HG03060 (cell line): Measurements from ENCODE around the gene PTK7.

ENCODE experiments used
- ATAC-seq: cut with Tn5 transposase; IDR thresholded peaks from one replicate; pipeline ENCODE4 v1.9.1; 2021; ENCODE audit warnings: low read depth, moderate number of reproducible peaks; ENCODE audit not compliant: unreplicated experiment

The PTK7 gene

DNA sequence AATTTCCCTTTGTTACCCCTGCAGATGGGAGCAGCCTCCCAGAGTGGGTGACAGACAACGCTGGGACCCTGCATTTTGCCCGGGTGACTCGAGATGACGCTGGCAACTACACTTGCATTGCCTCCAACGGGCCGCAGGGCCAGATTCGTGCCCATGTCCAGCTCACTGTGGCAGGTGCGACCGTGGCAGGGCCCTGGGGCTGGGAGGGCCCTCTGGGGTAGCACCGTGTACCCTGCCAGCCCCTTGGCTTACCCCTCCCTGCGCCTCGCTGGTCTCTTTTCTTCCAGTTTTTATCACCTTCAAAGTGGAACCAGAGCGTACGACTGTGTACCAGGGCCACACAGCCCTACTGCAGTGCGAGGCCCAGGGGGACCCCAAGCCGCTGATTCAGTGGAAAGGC lies 65.5 kb downstream of the PTK7 start:
- ATAC-seq = no peak

DNA sequence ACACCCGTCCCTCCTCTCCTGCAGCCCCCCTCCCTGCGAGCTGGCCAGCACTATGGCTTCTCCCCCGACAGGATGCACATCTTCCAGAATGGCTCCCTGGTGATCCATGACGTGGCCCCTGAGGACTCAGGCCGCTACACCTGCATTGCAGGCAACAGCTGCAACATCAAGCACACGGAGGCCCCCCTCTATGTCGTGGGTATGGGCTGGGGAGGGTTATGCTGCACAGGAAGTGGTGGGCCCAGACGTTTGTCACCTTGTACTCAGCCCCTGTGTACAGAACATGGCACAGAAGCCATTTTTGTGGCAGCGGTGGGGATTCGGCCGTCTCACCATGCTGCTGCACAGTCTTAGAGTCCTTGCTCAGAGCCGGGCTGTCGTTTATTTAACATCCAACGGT lies 66.0 kb downstream of the PTK7 start:
- ATAC-seq = no peak

DNA sequence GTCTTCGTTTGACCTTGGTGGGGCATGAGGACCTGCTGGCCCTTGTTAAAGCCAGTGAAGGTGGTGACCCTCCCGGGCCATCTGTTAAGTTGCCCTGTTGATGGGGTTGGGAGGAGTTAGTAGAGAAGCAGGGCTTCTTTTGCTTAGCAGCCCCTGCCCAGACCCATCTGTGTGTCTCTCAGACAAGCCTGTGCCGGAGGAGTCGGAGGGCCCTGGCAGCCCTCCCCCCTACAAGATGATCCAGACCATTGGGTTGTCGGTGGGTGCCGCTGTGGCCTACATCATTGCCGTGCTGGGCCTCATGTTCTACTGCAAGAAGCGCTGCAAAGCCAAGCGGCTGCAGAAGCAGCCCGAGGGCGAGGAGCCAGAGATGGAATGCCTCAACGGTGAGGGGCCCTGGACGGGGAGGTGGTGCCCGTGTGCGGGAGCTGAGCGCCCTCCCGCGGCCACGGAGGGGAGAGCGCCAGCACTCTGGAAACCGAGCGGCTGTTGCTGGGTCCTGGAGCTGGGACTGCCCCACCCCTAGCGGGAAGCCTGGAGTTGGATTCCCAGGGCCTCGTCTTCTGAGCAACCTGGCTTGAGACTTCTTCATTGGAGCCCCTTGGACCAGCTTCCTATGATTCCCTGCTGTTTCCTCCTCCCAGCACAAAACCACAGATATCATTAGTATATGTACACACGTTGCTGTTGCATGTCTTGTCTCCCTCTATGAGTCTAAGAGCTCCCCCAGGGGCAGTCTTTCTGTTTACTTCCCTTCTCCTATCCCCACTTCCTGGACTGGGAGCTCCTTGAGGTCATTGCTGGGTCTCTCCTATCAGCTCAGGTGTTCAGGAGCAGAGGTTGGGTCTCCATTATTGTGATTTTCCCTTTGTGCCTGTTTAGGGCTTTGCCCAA lies 67.4 kb downstream of the PTK7 start:
- no peak for ATAC-seq

DNA sequence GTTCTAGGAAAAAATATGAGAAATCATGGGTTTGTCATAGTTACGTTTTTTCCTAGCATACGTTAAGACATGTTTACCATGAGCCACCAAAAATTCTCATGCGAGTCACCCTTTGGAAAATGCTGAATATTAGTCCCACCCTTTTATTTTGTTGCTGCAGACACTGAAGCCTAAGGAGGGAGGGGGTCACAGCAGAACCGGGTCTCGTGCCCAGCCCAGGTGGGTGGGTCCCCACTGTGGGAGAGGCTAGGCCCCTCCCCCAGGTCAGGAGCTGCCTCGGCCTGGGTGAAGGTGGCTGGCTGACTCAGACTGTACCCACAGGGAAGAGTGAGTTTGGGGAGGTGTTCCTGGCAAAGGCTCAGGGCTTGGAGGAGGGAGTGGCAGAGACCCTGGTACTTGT lies 68.8 kb downstream of the PTK7 start:
- ATAC-seq = no peak

DNA sequence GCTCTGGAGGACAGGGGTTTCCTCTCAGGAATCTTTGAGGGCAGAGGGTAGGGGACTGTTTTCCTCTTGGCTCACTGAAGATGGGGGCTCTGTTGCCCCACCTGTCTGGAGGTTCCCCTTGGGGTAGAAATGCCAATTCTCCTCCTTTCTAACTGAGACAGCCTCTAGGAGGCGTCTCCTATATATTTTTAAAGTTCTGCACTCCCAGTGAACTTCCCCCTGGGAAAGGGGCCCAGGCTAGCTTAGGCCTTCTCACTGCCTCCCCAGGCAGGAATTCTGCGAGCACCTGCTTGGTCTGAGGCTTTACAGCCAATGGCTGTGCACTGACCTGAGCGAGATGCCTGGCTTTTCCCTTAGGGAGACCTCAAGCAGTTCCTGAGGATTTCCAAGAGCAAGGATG lies 70.1 kb downstream of the PTK7 start:
- no peak for ATAC-seq

DNA sequence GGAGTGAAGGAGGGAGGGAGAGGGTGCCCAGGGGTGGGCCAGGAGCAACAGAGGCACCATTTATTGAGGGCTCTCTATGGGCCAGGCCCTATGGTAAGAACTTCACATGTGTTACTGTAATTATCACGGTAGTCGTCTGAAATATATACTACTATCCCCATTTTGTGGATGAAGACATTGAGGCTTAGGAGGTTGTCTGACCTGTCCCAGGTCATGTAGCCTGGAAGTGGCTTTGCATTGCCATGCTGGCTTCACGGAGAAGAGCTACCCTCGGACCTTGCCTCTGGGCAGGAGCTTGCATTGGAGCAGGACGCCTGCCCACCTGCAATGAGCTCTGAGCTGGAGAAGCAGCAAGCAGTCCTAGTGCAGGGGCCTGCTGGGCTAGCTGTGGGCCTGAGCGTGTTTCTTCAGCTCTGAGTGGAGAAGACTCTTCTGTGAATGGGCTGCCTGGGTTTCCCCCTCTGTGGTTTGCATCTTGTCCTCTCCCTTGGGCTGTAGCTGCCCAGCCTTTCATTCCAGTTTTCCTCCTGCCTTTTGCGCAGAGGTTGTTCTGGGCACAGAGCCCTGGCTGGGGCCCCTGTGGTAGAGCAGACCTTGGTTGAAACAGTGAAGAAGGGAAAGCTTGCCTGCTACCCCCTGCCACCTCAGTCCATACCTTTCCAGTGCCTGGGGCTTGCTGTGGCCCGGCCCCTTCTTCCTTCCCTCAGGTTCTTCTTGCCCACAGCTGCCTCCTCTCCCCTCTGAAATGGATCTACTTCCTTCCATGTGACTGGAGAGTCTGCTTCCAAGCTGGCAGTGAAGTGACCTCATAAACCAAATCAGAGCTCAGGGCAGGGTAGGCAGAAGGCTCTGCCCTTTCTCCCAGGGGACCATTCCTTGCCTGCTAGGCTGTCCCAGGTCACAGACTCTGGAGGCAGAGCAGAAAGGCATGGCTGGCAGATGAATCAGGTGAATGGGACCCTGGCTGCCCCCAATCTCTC lies 70.9 kb downstream of the PTK7 start:
- ATAC-seq = no peak

DNA sequence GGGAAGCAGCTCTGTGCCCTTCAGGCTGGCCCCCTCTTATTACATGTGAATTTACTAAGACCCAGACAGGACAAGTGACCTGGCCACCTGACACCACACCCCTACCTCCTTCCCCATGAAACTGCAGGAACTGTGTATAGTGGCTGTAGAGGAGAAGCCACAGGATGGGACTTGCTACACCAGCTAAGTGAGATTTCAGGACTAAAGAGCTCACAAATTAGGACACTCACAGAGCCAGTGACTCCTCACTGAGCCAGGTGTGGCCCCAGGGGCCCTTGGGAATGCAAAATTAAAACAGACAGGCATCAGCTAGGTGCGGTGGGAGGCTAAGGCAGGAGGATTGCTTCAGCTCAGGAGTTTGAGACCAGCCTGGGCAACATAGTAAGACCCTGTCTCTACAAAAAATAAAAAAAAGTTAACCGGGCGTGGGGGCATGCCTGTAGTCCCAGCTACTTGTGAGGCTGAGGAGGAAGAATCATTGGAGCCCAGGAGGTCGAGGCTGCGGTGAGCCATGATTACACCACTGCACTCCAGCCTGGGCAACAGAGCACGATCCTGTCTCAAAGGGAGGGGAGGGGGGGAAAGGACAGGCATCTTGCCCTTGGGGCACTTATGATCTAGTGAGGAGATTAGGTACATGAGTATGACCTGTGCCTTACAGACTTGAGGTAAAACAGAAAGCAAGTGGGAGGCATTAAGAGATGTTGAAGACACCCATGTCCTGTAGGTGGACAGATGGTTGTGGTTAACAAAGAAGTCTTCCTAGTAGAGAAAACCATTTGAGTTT lies 71.8 kb downstream of the PTK7 start:
- ATAC-seq = no peak

DNA sequence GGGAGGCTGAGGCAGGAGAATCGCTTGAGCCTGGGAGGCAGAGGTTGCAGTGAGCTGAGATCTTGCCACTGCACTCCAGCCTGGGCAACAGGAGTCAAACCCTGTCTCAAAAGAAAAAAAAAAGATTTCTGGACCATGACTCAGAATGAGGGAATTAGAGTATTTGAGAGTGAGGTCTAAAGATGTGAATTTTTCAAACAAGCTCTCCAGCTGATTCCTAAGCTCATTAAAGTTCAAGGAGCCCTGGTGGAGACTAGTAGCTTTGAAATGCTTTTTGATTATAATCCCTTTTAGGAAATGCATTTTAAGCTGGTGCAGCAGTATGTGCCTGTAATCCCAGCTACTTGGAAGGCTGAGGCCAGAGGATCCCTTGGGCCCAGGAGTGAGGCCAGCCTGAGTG lies 73.2 kb downstream of the PTK7 start:
- no peak for ATAC-seq

DNA sequence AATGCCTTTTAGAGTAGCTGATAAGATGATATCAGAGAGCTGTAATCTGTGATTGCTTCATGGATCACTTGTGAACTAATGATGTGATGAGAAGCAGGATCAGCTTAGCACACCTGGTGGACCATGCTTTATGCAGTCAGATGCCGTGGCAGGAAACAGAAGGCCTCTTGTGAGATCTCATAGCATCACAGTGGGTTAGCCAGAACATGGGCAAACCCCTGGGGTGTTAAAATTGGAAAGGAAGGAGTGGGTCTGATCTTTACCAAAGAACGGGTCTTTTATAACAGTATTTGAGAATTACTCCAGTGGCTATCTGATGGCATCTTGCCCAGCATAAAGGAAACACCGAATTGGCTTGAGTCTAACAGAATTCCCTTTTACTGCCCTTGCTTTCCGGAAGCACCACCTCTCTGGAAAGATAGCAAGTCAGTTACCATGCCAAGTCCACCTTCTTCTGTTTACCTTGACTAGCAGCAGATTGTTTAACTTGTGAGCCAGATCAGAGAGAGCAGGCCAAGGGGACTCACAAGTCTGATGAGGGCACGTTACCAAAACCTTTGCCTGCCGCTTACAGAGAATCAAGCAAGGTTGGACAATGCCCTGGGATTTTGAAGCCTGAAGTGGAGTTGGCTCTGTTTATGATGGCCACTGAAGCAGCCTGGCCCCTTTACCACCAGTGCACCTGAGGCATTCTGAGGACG lies 74.1 kb downstream of the PTK7 start:
- no peak for ATAC-seq

DNA sequence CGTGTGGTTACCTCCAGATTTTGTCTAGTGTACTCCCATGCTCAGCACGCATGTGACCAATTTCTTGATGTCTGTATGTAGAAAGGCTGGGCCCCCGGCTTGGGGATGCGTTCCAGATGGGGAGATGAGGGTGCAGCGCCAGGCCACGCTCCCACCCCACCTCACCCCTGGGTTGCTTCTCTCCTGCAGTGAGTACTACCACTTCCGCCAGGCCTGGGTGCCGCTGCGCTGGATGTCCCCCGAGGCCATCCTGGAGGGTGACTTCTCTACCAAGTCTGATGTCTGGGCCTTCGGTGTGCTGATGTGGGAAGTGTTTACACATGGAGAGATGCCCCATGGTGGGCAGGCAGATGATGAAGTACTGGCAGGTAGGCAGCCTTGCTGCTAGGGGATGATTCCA lies 83.5 kb downstream of the PTK7 start:
- no peak for ATAC-seq

DNA sequence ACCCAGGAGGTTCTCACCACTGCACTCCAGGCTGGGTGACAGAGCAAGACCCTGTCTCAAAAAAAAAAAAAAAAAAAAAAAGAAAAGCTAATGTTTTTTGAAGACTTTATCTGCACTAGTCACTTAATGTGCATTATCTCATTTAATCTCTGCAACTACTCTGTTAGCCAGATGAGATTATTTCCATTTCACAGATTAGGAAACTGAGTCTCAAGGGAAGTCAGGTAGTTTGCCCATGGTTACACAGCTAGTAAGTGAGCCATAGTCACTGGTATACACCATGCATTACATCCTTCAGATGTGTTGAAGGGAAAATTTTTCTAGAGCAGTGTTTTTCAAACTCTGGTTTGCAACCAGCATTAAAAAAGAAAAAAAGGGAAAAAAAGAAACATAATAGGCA lies 87.8 kb downstream of the PTK7 start:
- ATAC-seq = no peak

DNA sequence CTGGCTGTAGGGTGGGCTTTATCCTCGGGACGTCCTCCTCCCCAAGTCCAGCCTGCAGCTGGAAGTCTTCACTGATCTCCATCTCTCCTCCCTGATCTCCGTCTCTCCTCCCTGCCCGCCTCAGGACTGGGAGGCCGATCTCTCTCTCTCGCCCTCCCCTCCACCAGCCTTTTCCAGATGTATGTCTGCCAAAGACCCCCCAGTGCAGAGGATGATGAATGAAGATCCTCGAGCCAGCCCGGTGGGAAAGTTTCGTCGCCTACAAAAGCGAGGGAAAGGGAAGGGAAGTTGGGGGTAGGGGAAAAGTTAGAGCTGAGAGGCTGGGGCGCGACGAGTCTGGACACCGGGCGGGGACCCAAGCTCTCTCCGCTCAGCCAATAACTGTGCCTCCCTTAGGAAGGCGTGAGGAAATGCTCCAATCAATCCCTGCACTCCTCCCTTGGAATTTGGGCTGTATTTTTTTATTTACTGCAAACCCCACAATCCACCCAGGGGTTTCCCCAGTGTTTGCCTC lies 94.4 kb downstream of the PTK7 start:
- ATAC-seq = no peak

DNA sequence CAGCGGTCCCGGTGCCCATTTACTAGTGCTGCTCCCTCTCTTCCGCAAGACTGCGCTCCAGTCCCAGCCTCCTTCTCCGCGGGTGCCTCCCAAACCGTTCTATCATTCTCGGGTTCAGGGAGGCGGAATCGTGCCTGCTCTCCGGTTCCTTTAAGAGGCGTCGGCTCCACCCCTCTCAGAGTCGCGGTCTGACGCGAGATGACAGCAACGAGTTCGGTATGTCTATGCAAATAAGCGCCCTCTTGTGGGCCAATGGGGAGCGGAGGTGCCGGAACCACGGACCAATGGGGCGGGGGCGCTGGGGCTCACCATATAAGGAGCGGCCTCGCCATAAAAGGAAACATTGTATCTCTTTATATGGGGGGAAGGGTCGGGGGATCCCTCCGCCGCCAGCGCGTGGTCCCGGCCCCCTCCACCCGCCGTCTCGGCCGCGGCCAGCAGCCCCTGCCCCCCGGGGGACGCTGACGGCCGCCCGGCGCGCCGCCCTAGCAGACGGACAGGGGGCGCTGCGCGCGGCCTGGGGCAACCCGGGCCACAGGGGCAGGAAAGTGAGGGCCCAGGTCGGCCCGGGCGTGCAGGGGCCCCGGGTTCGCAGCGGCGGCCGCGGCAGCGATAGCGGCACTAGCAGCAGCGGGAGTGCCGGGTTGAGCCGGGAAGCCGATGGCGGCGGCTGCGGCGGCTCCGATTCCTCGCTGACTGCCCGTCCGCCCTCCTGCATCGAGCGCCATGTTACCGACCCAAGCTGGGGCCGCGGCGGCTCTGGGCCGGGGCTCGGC lies 95.0 kb downstream of the PTK7 start, which contains the start of gene SRF:
TSS of gene SRF (plus strand) at position 339 of the 776 bp plus-strand sequence. CDS start at position 727, 388 bp downstream.
- no peak for ATAC-seq

DNA sequence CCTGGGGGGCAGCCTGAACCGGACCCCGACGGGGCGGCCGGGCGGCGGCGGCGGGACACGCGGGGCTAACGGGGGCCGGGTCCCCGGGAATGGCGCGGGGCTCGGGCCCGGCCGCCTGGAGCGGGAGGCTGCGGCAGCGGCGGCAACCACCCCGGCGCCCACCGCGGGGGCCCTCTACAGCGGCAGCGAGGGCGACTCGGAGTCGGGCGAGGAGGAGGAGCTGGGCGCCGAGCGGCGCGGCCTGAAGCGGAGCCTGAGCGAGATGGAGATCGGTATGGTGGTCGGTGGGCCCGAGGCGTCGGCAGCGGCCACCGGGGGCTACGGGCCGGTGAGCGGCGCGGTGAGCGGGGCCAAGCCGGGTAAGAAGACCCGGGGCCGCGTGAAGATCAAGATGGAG lies 95.6 kb downstream of the PTK7 start:
- no peak for ATAC-seq

DNA sequence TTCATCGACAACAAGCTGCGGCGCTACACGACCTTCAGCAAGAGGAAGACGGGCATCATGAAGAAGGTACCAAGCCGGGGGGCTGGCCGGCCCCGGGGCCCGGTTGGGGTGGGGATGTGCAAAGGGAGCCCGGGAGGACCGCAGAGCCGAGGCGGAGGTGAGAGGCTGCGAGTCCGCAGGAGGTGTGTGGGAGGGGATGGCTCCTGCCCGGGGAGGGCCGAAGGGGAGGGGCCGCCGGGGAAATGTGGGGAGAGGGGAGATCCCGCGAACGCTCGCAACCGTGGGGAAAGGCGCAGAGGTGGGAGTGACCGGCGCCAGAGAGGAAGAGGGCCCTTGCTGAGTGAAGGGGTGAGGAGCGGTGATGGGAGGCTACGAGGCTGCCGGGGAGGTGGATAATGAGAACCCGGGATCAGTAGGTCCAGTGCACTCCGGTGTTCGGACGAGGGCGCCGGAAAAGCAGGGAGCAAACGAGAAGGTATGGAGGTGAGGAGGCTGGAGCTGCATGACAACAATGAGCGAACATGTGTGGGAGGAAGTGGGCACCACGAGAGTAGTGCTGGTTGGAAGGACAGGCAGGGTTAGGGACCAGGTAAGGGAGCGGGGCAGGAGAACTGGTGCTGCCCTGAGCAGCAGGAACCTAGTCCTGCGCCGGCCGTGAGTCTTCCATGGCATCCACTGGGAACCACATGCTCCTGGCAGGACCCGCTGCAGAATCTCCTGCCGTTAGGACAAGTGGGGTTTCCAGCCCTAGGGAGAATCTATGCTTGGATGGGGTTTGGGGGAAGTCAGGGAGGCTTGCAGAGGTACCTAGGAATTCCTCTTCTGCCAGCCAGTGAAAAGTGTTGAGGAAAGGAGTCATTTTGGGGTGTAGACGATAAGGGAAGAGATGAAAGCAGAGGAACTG lies 96.2 kb downstream of the PTK7 start:
- ATAC-seq = no peak

DNA sequence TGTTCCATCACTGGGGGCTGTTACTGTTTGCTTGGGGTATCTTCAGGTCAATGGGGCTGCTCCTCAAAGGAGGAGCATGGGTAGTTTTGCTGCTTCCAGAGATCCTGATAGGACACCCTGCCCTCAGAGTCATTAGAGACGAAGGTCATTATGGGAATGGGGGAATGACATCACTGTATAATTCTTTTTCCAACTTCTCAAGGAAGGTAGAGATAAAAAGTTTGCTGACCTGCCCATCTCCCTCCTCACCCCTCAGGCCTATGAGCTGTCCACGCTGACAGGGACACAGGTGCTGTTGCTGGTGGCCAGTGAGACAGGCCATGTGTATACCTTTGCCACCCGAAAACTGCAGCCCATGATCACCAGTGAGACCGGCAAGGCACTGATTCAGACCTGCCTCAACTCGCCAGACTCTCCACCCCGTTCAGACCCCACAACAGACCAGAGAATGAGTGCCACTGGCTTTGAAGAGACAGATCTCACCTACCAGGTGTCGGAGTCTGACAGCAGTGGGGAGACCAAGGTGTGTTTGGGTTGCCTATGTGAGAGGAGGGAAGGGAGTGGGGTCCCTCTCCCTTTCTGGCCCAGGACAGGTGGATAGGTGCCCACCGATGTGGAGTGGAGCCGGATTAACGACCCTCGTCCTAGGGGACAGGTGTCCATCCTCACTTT lies 97.6 kb downstream of the PTK7 start:
- no peak for ATAC-seq
